ENCODE data around the gene NPAS3. TPM values are rescaled to one million over a fixed set of nuclear protein-coding genes. Genes with fewer than 3 reads are reported as not detected.

Gene NPAS3
- total and polyA plus RNA-seq, 2 of the 8 experiments (the other 6 are each of a cell fraction or from before 2014, with no cell fraction given): 0.11 to 0.60 TPM

GRCh38 chr14:33689680-33690079 is 751.0 kb downstream of the NPAS3 start (continued):
- no peak for TF ChIP-seq CHD7 (IDR thresholded peaks at IDR 0.05; ENCODE audit: insufficient replicate concordance, low read length)
- TF ChIP-seq EGR1 (IDR thresholded peaks at IDR 0.05; ENCODE audit: borderline replicate concordance, low read depth, low read length): no peak

Data from H1 (cell line).